Measurements from ENCODE around the gene PCDHGB4.

- TF ChIP-seq POLR2A (IDR thresholded peaks at IDR 0.05) (no peak), CTCF (IDR thresholded peaks at IDR 0.05) (no peak)
Observed at GRCh38 chr5:141369994-141370848, 17.3 kb upstream of the PCDHGB4 start, which contains the start of gene PCDHGB3.
